Small intestine (tissue), 7 donors: ENCODE results near the gene SNAP23. TPM values are rescaled to one million over a fixed set of nuclear protein-coding genes. Genes with fewer than 3 reads are reported as not detected.
"Not testable (repeated sequence)": the region's sequence is repeated elsewhere in the genome, so short reads cannot be mapped to it uniquely, and the experiment has no call there.

Experiments
- DNase-seq, 2 donors: peaks; one replicate each; pipeline versions ENCODE4 v3.0.0 to v3.0.0-alpha.2; 2013
- FAIRE-seq: peaks from 2 replicates; lab custom pipeline; 2012; peaks lifted over from hg19 to GRCh38; lab: Jason Lieb, UNC
- H3K27ac ChIP-seq, 3 donors: one replicate each; pipeline ENCODE4 v1.5.1; 2013; ENCODE audit warnings: low read length in 2 of 3, mild to moderate bottlenecking in 2 of 3, control low read depth in 1 of 3, inconsistent platforms in 1 of 3, low read depth in 1 of 3, moderate library complexity in 1 of 3
- H3K27me3 ChIP-seq, 3 donors: one replicate each; pipeline ENCODE4 v1.6.1; 2013; ENCODE audit warnings: low read length in 3 of 3, inconsistent platforms in 1 of 3; ENCODE audit not compliant: control insufficient read depth in 3 of 3, insufficient read depth in 3 of 3
- H3K36me3 ChIP-seq, 3 donors: one replicate each; pipeline ENCODE4 v1.6.1; 2013; ENCODE audit warnings: low read length in 3 of 3, inconsistent platforms in 1 of 3, low read depth in 1 of 3, mild to moderate bottlenecking in 1 of 3, moderate library complexity in 1 of 3; ENCODE audit not compliant: control insufficient read depth in 3 of 3, insufficient read depth in 2 of 3
- H3K4me1 ChIP-seq, 3 donors: one replicate each; pipeline ENCODE4 v1.6.1; 2013; ENCODE audit warnings: low read length in 2 of 3, inconsistent platforms in 1 of 3, low read depth in 1 of 3, mild to moderate bottlenecking in 1 of 3, moderate library complexity in 1 of 3; ENCODE audit not compliant: control insufficient read depth in 3 of 3, insufficient read depth in 2 of 3
- H3K4me3 ChIP-seq, 3 donors: one replicate each; pipeline ENCODE4 v1.5.1; 2013; ENCODE audit warnings: low read length in 3 of 3, control low read depth in 1 of 3, inconsistent platforms in 1 of 3, low read depth in 1 of 3, mild to moderate bottlenecking in 1 of 3, moderate library complexity in 1 of 3
- H3K9me3 ChIP-seq, 2 donors: one replicate each; pipeline ENCODE4 v1.6.1; 2013; ENCODE audit warnings: low read depth in 1 of 2, low read length in 1 of 2; ENCODE audit not compliant: control insufficient read depth in 2 of 2, insufficient read depth in 1 of 2
- WGBS, 3 donors: extraction: QIAGEN DNeasy Blood & Tissue Kit; methylation state at CpG; one replicate each; pipeline ENCODE4 v1.1.7; 2013; 5-methylcytosine and 5-hydroxymethylcytosine counted together
- polyA plus RNA-seq, 4 donors: library from polyadenylated mRNA; stranded (reverse) in 3 of 4; unstranded in 1 of 4; fragments of 200-250 nt in 3 of 4; fragments of 120-200 nt in 1 of 4; gene quantifications; one replicate each; pipeline versions ENCODE4 v1.2.1 to v1.2.3, GENCODE V29; 2013
- donor health status: healthy with polysubstance abuse.
- donor health status: control.
- donor health status: control.
- donor health status: Bipolar disorder and iron deficiency.
- donor health status: healthy.

The SNAP23 gene
- polyA plus RNA-seq, 4 donors = 39.6 to 163 (median 113) TPM

GRCh38 chr15:42556550-42557207 lies 61.2 kb downstream of the SNAP23 start:
- WGBS, 3 donors = 96% methylated on average over 9 to 10 of the region's 12 CpGs
- DNase-seq = not testable (repeated sequence)

GRCh38 chr15:42558739-42559138 lies 63.3 kb downstream of the SNAP23 start:
- Histone ChIP-seq H3K27me3 (no peaks in the 10 kb centered on the region), H3K4me3 (no peak overlapping the region), H3K27ac (no peak overlapping the region), H3K9me3 (no peaks in the 10 kb centered on the region), H3K4me1 (no peaks in the 10 kb centered on the region), H3K36me3 (peaks cover 0 to 29% (median 5%) of the 10 kb centered on the region in 3 donors)
- FAIRE-seq (no peak), DNase-seq (no peak)
- 93 to 100% (median 97%) methylated on average over 3 of the region's 3 CpGs for WGBS, 3 donors

More at GRCh38 chr15:42556550-42557207, 61.2 kb downstream of the SNAP23 start:
- H3K4me3 ChIP-seq, H3K27ac ChIP-seq, FAIRE-seq, H3K9me3 ChIP-seq, H3K4me1 ChIP-seq, H3K27me3 ChIP-seq: not testable (repeated sequence)
- peaks cover 0 to 15% (median 4%) of the 10 kb centered on the region in 3 donors for H3K36me3 ChIP-seq

- DNase-seq = peak; percentile 98 to 99
- no peaks in the 10 kb centered on the region for H3K36me3 ChIP-seq
- peaks cover 0 to 28% (median 0%) of the 10 kb centered on the region in 3 donors for H3K27me3 ChIP-seq
- H3K4me3 ChIP-seq = peak within 1 kb of the TSS; percentile 58 to 71 (median 60)
- FAIRE-seq = no peak
- no peaks in the 10 kb centered on the region for H3K9me3 ChIP-seq
- WGBS, 3 donors = 0 to 1% (median 1%) methylated on average over 80 to 95 of the region's 95 CpGs
- peaks cover 0 to 8% (median 6%) of the 10 kb centered on the region in 3 donors for H3K4me1 ChIP-seq
- H3K27ac ChIP-seq = peak within 1 kb of the TSS; percentile 26 to 91 (median 67)
These were observed 80.0 kb downstream of the SNAP23 start, which contains the start of gene STARD9 for GRCh38 chr15:42575188-42576039. STARD9 (plus strand) TSS chr15:42575606; CDS start chr15:42575716, 110 bp downstream.

- Histone ChIP-seq H3K9me3 (no peaks in the 10 kb centered on the region), H3K27ac (peak overlapping the region in 2 of 3 donors; percentile 15 to 91), H3K4me3 (peak overlapping the region; percentile 58 to 71 (median 60)), H3K36me3 (no peaks in the 10 kb centered on the region), H3K27me3 (peaks cover 0 to 35% (median 0%) of the 10 kb centered on the region in 3 donors), H3K4me1 (peaks cover under 1 to 9% (median 6%) of the 10 kb centered on the region in 3 donors)
- FAIRE-seq (no peak), DNase-seq (no peak)
- WGBS, 3 donors = 10 to 19% (median 16%) methylated on average over 16 of the region's 16 CpGs
These were observed 80.7 kb downstream of the SNAP23 start for GRCh38 chr15:42576040-42576594.

GRCh38 chr15:42576776-42577175 lies 81.3 kb downstream of the SNAP23 start:
- Histone ChIP-seq H3K4me3 (no peak overlapping the region), H3K27me3 (peaks cover 0 to 39% (median 0%) of the 10 kb centered on the region in 3 donors), H3K36me3 (no peaks in the 10 kb centered on the region), H3K27ac (no peak overlapping the region), H3K9me3 (no peaks in the 10 kb centered on the region), H3K4me1 (peaks cover 2 to 14% (median 6%) of the 10 kb centered on the region in 3 donors)
- DNase-seq = no peak
- FAIRE-seq = no peak
- 56 to 69% (median 68%) methylated on average over 1 of the region's 1 CpG for WGBS, 3 donors

GRCh38 chr15:42577514-42578031 lies 82.1 kb downstream of the SNAP23 start:
- WGBS, 3 donors = 13 to 20% (median 17%) methylated on average over 1 of the region's 1 CpG
- Histone ChIP-seq H3K27me3 (peaks cover 0 to 42% (median 0%) of the 10 kb centered on the region in 3 donors), H3K36me3 (no peaks in the 10 kb centered on the region), H3K4me1 (peaks cover 2 to 16% (median 8%) of the 10 kb centered on the region in 3 donors), H3K27ac (no peak overlapping the region), H3K9me3 (no peaks in the 10 kb centered on the region), H3K4me3 (no peak overlapping the region)
- DNase-seq (no peak), FAIRE-seq (no peak)

GRCh38 chr15:42578984-42579537 lies 83.6 kb downstream of the SNAP23 start:
- Histone ChIP-seq H3K9me3 (no peaks in the 10 kb centered on the region), H3K36me3 (no peaks in the 10 kb centered on the region), H3K27me3 (peaks cover 0 to 42% (median 0%) of the 10 kb centered on the region in 3 donors), H3K27ac (no peak overlapping the region), H3K4me3 (no peak overlapping the region), H3K4me1 (peaks cover 2 to 18% (median 12%) of the 10 kb centered on the region in 3 donors)
- WGBS, 3 donors = 65 to 85% (median 67%) methylated on average over 2 of the region's 2 CpGs
- FAIRE-seq (no peak), DNase-seq (no peak)
